Neuron (in vitro differentiated cells): ENCODE measurements around the gene RALGDS.

Experiments
- H2AFZ ChIP-seq: one replicate; pipeline ENCODE4 v1.6.1; 2013; ENCODE audit warnings: low read depth, mild to moderate bottlenecking, inconsistent platforms, low read length, moderate library complexity
- H3K27me3 ChIP-seq: one replicate; pipeline ENCODE4 v1.6.1; 2013; ENCODE audit warnings: low read length; ENCODE audit not compliant: insufficient read depth
- H3K36me3 ChIP-seq: one replicate; pipeline ENCODE4 v1.6.1; 2013; ENCODE audit warnings: low read length; ENCODE audit not compliant: insufficient read depth
- H3K4me1 ChIP-seq: one replicate; pipeline ENCODE4 v1.6.1; 2013; ENCODE audit warnings: low read length; ENCODE audit not compliant: insufficient read depth
- H3K4me3 ChIP-seq: 2 replicates; pipeline ENCODE4 v1.5.1; 2013; ENCODE audit warnings: mild to moderate bottlenecking, low read length, moderate library complexity
- H3K9me3 ChIP-seq: one replicate; pipeline ENCODE4 v1.6.1; 2013; ENCODE audit warnings: low read length

The RALGDS gene

DNA sequence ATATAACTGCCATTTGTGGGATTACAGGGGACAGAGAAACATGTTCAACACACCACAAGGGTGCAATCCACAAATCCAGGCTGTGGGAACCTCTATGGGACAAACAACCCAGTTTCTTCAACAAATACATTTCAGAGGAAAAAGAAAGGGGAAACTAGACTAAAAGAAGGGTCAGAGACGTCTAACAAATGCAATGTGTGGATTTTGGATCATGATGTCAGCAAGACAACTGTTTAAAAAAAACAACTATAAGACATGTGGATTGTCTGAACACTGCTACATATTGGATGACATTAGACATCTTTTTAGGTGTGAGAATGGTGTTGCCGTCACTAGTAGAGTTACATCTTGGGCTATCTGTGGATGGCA is 3.9 kb upstream of the RALGDS start:
- no peaks in the 10 kb centered on the region for H3K9me3 ChIP-seq

DNA sequence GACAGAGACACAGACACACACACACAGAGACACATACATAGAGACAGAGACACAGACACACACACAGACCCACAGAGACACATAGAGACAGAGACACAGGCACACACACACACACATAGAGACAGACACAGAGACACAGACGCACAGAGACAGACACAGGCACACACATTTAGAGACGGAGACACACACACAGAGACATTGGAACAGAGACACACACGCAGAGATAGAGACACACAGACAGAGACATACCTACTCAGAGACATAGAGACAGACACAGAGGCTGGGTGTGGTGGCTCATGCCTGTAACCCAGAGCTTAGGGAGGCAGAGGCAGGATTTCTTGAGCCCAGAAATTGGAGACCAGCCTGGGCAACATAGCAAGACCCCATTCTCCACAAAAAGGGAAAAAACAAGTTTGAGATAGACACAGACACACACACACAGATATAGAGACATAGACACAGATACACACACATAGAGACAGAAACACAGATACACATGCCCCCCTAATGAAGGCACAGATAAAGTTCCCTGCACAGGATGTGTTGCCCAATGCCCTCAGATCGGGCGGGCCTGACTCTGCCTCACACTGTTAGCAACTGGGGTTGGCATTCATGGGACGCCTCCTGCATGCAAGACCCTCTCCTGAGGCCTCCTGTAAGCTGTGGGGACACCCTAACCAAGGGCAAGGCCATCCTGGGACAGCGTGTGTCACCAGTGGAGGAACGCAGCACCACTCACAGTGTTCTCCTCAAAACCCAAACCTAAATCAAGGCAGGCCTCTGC is 3.3 kb upstream of the RALGDS start:
- no peaks in the 10 kb centered on the region for H3K36me3 ChIP-seq

More for the DNA sequence above, 3.9 kb upstream of the RALGDS start:
- Histone ChIP-seq H2AFZ (no peak overlapping the region), H3K4me3 (no peak overlapping the region), H3K36me3 (no peaks in the 10 kb centered on the region), H3K27me3 (no peaks in the 10 kb centered on the region), H3K4me1 (peaks cover 24% of the 10 kb centered on the region)

DNA sequence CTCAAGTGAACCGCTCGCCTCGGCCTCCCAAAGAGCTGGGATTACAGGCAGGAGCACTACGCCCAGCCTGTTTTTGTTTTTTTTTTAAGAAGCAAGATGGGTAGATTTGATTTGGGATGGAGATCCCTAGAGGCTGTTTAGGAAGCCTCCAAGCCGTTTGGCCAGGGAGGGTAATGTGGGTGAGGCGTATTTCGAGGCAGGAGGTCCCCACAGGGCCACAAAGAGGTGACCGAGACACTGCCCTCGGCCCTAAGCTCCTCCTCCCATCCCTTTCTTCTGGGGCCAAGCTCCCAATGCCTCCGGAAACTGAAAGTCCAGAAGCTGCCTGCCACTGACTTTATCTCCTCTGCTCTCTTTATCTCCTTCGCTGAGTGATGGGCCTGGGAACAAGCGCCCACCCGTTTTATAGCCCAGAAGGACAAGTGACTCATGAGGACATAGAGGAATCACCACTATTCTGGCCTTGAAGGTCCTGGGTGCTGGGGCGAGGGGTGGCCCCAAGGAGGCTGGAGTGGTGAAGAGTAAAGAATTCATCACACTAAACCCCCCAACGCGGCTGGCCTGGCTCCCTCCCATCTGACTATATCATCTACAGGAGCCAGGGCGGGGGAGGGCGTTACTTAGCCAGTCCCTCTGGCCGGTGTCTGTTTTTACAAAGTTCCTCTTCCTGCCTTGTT is 2.0 kb upstream of the RALGDS start:
- no peaks in the 10 kb centered on the region for H3K9me3 ChIP-seq
- peaks cover 42% of the 10 kb centered on the region for H3K4me1 ChIP-seq
- no peaks in the 10 kb centered on the region for H3K27me3 ChIP-seq
- no peak overlapping the region for H3K4me3 ChIP-seq
- H3K36me3 ChIP-seq: no peaks in the 10 kb centered on the region
- H2AFZ ChIP-seq: no peak overlapping the region

More for the DNA sequence above, 3.3 kb upstream of the RALGDS start:
- Histone ChIP-seq H3K4me3 (no peak overlapping the region), H3K4me1 (peaks cover 30% of the 10 kb centered on the region), H3K27me3 (no peaks in the 10 kb centered on the region), H2AFZ (no peak overlapping the region), H3K9me3 (no peaks in the 10 kb centered on the region)

DNA sequence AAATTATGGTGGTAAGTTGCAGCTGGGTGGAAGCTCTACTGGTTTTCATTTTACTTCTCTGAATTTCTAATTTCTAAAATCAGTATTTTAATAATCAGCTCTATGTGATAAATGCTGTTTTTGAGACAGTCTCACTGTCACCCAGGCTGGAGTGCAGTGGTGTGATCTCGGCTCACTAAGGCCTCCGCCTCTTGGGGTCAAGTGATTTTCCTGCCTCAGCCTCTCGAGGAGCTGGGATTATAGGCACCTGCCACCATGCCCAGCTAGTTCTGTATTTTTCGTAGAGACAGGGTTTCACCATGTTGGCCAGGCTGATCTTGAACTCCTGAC is 1.5 kb upstream of the RALGDS start:
- Histone ChIP-seq H3K4me3 (no peak overlapping the region), H3K4me1 (peaks cover 44% of the 10 kb centered on the region), H2AFZ (no peak overlapping the region), H3K9me3 (no peaks in the 10 kb centered on the region), H3K36me3 (no peaks in the 10 kb centered on the region), H3K27me3 (no peaks in the 10 kb centered on the region)

DNA sequence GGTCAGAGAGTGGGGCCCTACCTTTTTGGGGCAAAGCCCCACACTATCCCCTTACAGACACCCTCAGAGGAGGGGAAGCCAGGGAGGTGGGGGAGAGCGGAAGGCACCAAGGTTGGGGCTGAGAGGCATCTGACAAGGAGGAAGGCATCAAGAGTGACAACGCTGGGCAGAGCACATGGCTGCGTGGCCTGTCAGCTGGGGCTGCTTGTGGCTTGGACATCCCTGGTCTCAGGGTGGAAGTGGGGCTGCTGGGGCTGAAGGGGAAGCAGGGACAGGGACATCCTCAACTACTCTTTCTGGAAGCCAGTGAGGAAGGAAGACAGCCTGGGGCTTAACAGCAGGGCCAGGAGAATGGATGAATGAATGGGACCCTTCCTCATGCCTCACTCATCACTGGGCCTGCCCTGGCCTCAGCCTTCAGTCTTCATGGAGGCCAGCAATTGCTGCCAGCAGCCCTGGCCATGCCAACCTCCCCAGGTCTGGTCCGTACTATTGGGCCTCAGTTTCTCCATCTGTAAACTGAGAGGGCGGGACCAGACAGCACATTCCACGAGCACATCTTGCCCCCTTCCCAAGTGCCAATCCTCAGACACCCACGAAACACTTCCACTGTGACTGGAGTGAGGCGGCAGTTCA is 993 bp upstream of the RALGDS start:
- no peaks in the 10 kb centered on the region for H3K36me3 ChIP-seq
- H3K4me1 ChIP-seq: peaks cover 44% of the 10 kb centered on the region
- H2AFZ ChIP-seq: no peak overlapping the region
- H3K9me3 ChIP-seq: no peaks in the 10 kb centered on the region
- no peaks in the 10 kb centered on the region for H3K27me3 ChIP-seq
- no peak overlapping the region for H3K4me3 ChIP-seq

DNA sequence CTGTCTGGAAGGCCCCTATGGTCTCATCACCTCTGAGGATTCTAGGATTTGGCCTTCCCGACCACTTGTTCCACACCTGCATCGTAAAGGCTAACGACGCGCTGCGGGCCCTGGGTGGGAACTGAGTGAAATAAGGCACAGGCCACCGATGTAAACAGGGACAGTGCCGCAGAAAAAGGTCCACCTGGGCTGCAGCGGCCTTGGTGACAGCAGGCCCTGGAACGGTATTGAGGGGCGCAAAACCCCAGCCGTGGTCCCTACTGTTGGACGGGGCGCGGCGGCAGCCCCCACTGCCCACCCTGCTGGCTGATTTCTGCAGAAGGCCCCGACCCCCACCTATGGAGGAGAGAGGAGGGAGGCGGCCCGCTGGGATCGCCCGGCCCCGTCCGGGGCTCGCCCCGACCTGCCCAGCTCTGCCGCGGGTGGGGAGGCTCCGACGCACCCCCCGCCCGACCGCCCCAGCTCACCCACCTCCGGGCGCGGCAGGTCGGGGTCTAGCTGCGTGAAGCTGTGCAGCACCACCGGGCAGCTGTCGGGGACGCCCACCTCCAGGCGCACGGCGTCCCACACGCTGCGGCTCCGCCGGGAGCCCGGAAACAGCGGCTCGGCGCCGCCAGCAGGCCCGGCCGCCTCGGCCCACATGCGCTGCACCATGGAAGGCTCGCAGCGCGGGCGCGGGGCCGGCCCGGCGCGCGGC is 391 bp downstream of the RALGDS start:
- Histone ChIP-seq H3K27me3 (no peaks in the 10 kb centered on the region), H3K4me3 (peak overlapping the region; percentile 63), H3K9me3 (no peaks in the 10 kb centered on the region), H2AFZ (no peak overlapping the region), H3K4me1 (peaks cover 52% of the 10 kb centered on the region), H3K36me3 (no peaks in the 10 kb centered on the region)

DNA sequence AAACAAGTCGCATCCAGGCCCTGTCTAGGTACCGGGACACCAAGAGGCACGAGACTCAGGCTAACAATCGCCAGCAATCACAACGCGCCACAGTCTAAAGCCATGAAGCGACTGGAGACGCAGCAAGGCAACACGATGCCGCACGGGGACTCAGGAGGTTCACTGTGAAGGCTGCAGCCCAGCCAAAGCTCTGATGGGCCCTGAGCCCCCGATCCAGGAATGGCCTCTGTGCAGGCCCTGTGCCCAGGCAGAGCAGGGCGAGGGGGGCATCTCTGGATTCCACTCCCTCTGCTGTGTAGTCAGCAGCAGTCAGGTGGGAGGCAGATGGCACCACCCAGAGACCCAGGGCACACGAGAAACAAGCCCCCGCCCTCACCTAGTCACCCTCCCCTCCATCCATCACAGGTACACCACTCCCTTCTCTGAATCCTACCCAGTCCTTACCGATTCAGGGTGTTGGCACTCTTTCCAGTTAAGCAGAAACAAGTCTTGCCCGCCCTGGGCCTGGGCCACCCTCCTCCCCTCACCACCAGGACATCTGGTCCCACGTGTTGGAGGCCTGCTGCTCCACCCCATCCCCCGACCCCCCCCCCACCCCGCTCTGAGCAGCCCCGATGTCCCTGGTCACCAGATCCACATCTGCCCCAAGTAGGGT is 1.1 kb downstream of the RALGDS start:
- Histone ChIP-seq H3K36me3 (no peaks in the 10 kb centered on the region), H3K27me3 (no peaks in the 10 kb centered on the region), H3K4me3 (peak overlapping the region; percentile 63), H3K9me3 (no peaks in the 10 kb centered on the region), H2AFZ (no peak overlapping the region), H3K4me1 (peaks cover 59% of the 10 kb centered on the region)

DNA sequence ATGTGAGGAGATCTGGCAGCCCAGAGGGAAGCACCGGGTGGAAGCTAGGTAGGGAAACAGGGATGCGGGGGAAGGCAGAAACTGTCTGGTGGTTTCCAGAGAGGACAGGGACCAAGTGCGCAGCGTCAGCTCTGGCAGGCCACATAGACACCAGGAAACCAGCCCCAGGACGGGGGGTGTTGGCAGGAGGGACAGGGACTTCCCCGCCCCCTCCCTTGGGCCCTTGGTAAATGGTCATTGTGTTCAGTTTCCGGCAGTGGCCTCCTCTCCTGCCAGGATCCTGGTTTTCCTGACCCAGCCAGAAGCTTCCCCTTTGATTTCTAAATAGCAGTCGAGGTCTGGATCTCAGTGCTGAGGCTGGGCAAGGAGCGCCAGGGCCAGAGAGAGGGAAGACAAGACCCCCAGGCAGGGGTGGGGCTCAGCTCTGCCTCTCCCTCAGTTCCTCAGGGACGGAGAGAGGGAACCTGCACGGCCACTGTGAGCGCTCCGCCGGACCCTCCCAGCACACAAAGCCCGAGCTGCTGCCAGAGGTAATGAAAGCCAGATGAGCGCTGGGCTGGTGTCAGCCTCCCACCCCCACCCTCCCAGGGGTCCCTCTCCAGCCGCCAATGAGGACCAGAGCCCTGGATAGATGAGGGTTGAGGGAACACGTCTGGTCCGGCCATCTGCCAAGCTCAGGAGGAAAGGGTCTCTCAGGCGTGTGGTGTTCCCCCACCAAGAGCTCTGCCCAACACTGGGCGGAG is 1.8 kb downstream of the RALGDS start:
- Histone ChIP-seq H3K9me3 (no peaks in the 10 kb centered on the region), H2AFZ (no peak overlapping the region), H3K4me1 (peaks cover 62% of the 10 kb centered on the region), H3K27me3 (no peaks in the 10 kb centered on the region), H3K36me3 (no peaks in the 10 kb centered on the region), H3K4me3 (peak overlapping the region; percentile 63)

DNA sequence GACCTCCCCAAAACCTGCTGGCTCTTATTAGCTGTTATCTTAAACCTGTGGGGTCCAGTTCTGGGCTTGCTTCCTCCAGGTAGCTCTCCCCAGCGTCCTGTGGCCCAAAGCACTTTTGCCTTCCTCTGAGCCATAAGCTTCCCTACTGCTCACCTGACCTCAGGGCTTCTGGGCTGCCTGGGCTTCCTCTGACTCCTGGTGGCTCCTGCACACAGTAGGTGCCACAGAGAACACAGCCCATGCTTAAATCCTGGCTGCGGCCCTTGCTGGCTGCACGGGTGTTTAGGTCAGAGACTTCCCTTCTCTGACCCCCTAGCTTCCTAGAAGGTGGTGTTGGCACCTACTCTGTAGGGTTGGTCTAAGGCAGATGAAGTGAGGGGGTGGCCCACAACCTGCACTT is 2.5 kb downstream of the RALGDS start:
- Histone ChIP-seq H3K4me1 (peaks cover 69% of the 10 kb centered on the region), H3K9me3 (no peaks in the 10 kb centered on the region), H2AFZ (no peak overlapping the region), H3K27me3 (no peaks in the 10 kb centered on the region), H3K4me3 (no peak overlapping the region), H3K36me3 (no peaks in the 10 kb centered on the region)

DNA sequence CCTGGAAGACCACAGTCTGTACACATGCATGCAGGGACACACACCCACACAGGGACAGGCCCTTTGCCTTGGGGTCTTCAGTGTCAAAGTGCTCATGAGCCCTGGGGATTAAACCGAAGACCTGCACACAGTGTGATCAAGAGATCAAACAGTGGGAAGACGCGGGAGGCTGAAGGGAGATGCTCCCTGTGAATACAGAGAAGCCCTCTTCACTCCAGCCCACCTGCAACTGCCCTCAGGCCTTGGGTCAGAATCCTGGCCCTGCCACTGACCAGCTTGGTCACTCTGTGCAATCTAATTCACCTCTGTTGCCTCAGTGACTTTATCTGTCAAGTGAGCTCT is 2.9 kb downstream of the RALGDS start:
- H3K9me3 ChIP-seq: no peaks in the 10 kb centered on the region
- no peaks in the 10 kb centered on the region for H3K36me3 ChIP-seq
- peaks cover 69% of the 10 kb centered on the region for H3K4me1 ChIP-seq
- H3K4me3 ChIP-seq: no peak overlapping the region
- H2AFZ ChIP-seq: no peak overlapping the region
- no peaks in the 10 kb centered on the region for H3K27me3 ChIP-seq

DNA sequence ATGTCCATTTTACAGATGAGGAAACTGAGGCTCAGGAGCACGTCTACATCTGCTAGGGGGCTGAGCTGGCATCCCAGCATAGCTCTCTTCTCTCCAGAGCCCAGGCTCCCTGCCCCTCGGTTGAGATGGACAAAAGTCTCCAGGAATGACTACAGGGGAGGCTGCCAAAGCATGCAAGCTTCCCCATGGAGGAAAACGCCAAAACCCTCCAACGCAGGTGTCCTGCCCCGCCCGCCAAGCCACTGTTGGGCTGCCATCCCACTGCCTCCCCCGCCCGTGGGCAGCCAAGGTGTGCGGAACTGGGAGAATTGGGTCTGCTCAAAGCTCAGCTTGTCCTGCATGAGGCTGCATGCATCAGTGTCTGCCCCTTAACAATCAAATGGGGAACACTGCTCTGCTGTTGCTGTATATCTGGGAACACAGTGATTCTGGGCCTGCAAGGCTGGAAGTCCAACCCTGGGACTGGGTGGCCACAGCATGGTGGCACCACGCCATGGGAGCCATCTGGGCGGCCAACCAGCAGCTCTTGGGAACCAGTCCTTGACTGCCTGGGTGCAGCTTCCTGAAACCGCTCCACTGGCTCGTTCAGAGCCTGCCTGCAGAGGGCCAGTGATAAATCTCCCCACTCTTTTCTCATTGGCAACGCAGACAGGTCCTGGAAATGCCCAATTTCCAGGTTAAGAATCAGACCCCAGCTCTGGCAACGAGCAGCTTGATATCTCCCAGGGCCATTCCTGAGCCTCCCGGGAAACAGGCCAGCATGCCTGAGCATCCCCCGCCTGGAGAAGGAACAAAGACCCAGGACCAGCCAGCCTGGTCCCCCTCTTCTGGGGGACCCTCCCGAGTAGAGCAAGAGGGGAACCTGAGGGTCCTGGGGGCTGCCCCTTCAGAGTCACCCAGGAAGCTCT is 3.5 kb downstream of the RALGDS start:
- Histone ChIP-seq H3K27me3 (no peaks in the 10 kb centered on the region), H3K36me3 (no peaks in the 10 kb centered on the region), H3K4me1 (peaks cover 67% of the 10 kb centered on the region), H3K9me3 (no peaks in the 10 kb centered on the region), H3K4me3 (no peak overlapping the region), H2AFZ (no peak overlapping the region)
